ENCODE measurements around the gene SYT12. TPM values are rescaled to one million over a fixed set of nuclear protein-coding genes. Genes with fewer than 3 reads are reported as not detected.

SYT12 gene
- total RNA-seq, 1 donor from 2014 or later, result 0.40 TPM

GRCh38 chr11:67060111-67060522, 37.2 kb downstream of the SYT12 start:
- Mint-ChIP-seq H3K9me3 (no peaks in the 10 kb centered on the region), H3K27ac (peak overlapping the region; percentile 14), H3K4me3 (no peak overlapping the region), H3K27me3 (ENCODE audit: low read depth) (no peaks in the 10 kb centered on the region), H3K4me1 (peaks cover 15% of the 10 kb centered on the region), H3K36me3 (no peaks in the 10 kb centered on the region)
- TF ChIP-seq CTCF (IDR thresholded peaks at IDR 0.05; ENCODE audit: unreplicated experiment), result no peak
- DNase-seq (ENCODE audit: low spot score in 2 of 2, unreplicated experiment in 2 of 2), result no peak

GRCh38 chr11:67062526-67063373, 39.8 kb downstream of the SYT12 start:
- no peak overlapping the region for H3K4me3 Mint-ChIP-seq
- H3K27ac Mint-ChIP-seq, result no peak overlapping the region
- TF ChIP-seq CTCF (IDR thresholded peaks at IDR 0.05; ENCODE audit: unreplicated experiment), result no peak
- no peaks in the 10 kb centered on the region for H3K36me3 Mint-ChIP-seq
- DNase-seq (ENCODE audit: low spot score in 2 of 2, unreplicated experiment in 2 of 2), result no peak
- H3K4me1 Mint-ChIP-seq, result no peaks in the 10 kb centered on the region
- no peaks in the 10 kb centered on the region for H3K9me3 Mint-ChIP-seq
- no peaks in the 10 kb centered on the region for H3K27me3 Mint-ChIP-seq (ENCODE audit: low read depth)

- Mint-ChIP-seq H3K27ac (no peak overlapping the region), H3K4me3 (no peak overlapping the region), H3K36me3 (peaks cover 2% of the 10 kb centered on the region), H3K4me1 (no peaks in the 10 kb centered on the region), H3K9me3 (no peaks in the 10 kb centered on the region), H3K27me3 (ENCODE audit: low read depth) (no peaks in the 10 kb centered on the region)
- no peak for DNase-seq (ENCODE audit: low spot score in 2 of 2, unreplicated experiment in 2 of 2)
- no peak for TF ChIP-seq CTCF (IDR thresholded peaks at IDR 0.05; ENCODE audit: unreplicated experiment)
Observed at GRCh38 chr11:67066333-67066709, 43.4 kb downstream of the SYT12 start.

- H3K9me3 Mint-ChIP-seq, result no peaks in the 10 kb centered on the region
- no peak overlapping the region for H3K27ac Mint-ChIP-seq
- no peak overlapping the region for H3K4me3 Mint-ChIP-seq
- no peaks in the 10 kb centered on the region for H3K4me1 Mint-ChIP-seq
- H3K27me3 Mint-ChIP-seq (ENCODE audit: low read depth), result no peaks in the 10 kb centered on the region
- H3K36me3 Mint-ChIP-seq, result peaks cover 5% of the 10 kb centered on the region
- peak in 1 of 2 experiments; percentile 66 for DNase-seq (ENCODE audit: low spot score in 2 of 2, unreplicated experiment in 2 of 2)
- peak; percentile 75 for TF ChIP-seq CTCF (IDR thresholded peaks at IDR 0.05; ENCODE audit: unreplicated experiment)
Observed at GRCh38 chr11:67071420-67072284, 48.7 kb downstream of the SYT12 start.

- no peak for TF ChIP-seq CTCF (IDR thresholded peaks at IDR 0.05; ENCODE audit: unreplicated experiment)
- Mint-ChIP-seq H3K4me1 (peaks cover under 1% of the 10 kb centered on the region), H3K27ac (no peak overlapping the region), H3K9me3 (no peaks in the 10 kb centered on the region), H3K4me3 (no peak overlapping the region), H3K36me3 (peaks cover 5% of the 10 kb centered on the region), H3K27me3 (ENCODE audit: low read depth) (no peaks in the 10 kb centered on the region)
- no peak for DNase-seq (ENCODE audit: low spot score in 2 of 2, unreplicated experiment in 2 of 2)
Observed at GRCh38 chr11:67072295-67072694, 49.4 kb downstream of the SYT12 start.
